K562 (cell line): ENCODE data around the gene CELF4. TPM values are rescaled to one million over a fixed set of nuclear protein-coding genes. Genes with fewer than 3 reads are reported as not detected.

Source experiments
- ATAC-seq: fragments of 200-7000 bp; cut with Tn5 transposase; 3 replicates; pipeline ENCODE4 v1.9.1; 2020; ENCODE audit warnings: moderate library complexity
- BruUV-seq: library from RNA; stranded (reverse); fragments of 400-500 nt; replicated peaks from 2 replicates; lab custom pipeline; 2021; lab: Mats Ljungman, UMichigan
- CTCF ChIA-PET: fragments of 300-600 bp; formaldehyde crosslinking; extraction: SDS; loops from one replicate; lab custom pipeline; 2021; ENCODE audit warnings: low intra/inter-chr PET ratio; lab: Yijun Ruan, JAX
- POLR2A ChIA-PET: fragments of 300-600, 350-650 bp; sonication (Branson Sonifier 250); formaldehyde crosslinking; extraction: SDS; loops from one replicate; lab custom pipeline; 2021; ENCODE audit warnings: antibody characterized with exemption, inconsistent platforms; lab: Yijun Ruan, JAX
- DNase-seq, 4 experiments: peaks; one replicate each; pipeline versions ENCODE4 v3.0.0 to v3.0.0-alpha.2; 2011 to 2018; ENCODE audit warnings: low spot score in 3 of 4, mixed read lengths in 3 of 4; ENCODE audit errors: extremely low read depth in 1 of 4
- FAIRE-seq: peaks from 2 replicates; lab custom pipeline; 2011; peaks lifted over from hg19 to GRCh38; lab: Jason Lieb, UNC
- H2AFZ ChIP-seq: 2 replicates; pipeline ENCODE4 v1.6.0; 2011; ENCODE audit warnings: low read depth, low read length, control low read depth, inconsistent platforms
- H3K27ac ChIP-seq: fragments of 200-600 bp; 3 replicates; pipeline ENCODE4 v1.8.0; 2011; ENCODE audit warnings: low read depth, mild to moderate bottlenecking, control low read depth, inconsistent platforms, low read length, moderate library complexity, mixed read lengths; ENCODE audit errors: extremely low read depth
- H3K27me3 ChIP-seq, 2 experiments: fragments of 300-600 bp in 1 of 2; 2 replicates in 1 of 2; 3 replicates in 1 of 2; pipeline versions ENCODE4 v1.6.0 to v1.8.0; 2011; ENCODE audit warnings: inconsistent platforms in 2 of 2, low read length in 2 of 2, mild to moderate bottlenecking in 1 of 2, mixed read lengths in 1 of 2, moderate library complexity in 1 of 2; ENCODE audit not compliant: control insufficient read depth in 2 of 2, insufficient read depth in 2 of 2
- H3K36me3 ChIP-seq: fragments of 300-600 bp; 3 replicates; pipeline ENCODE4 v1.8.0; 2011; ENCODE audit warnings: mild to moderate bottlenecking, low read length, inconsistent platforms; ENCODE audit not compliant: control insufficient read depth, insufficient read depth
- H3K4me1 ChIP-seq, 2 experiments: fragments of 200-600 bp in 1 of 2; replicated peaks in 1 of 2; 2 replicates in 1 of 2; 3 replicates in 1 of 2; pipeline versions ENCODE4 v1.5.1 to v1.8.0; 2011; ENCODE audit warnings: inconsistent platforms in 2 of 2, low read length in 2 of 2, mild to moderate bottlenecking in 1 of 2, mixed read lengths in 1 of 2, moderate library complexity in 1 of 2; ENCODE audit not compliant: control insufficient read depth in 2 of 2, insufficient read depth in 2 of 2
- H3K4me2 ChIP-seq: 2 replicates; pipeline ENCODE4 v1.6.1; 2011; ENCODE audit warnings: low read length, control low read depth, inconsistent platforms, mixed read lengths; ENCODE audit not compliant: insufficient read depth
- H3K4me3 ChIP-seq: fragments of 200-600 bp; sonication (generic), shearing (Covaris generic); 2 replicates; pipeline ENCODE4 v1.5.1; 2016; ENCODE audit warnings: control low read depth, inconsistent platforms
- H3K79me2 ChIP-seq: fragments of 200-600 bp; 3 replicates; pipeline ENCODE4 v1.8.0; 2011; ENCODE audit warnings: low read length, inconsistent platforms; ENCODE audit not compliant: control insufficient read depth, insufficient read depth
- H3K9ac ChIP-seq, 2 experiments: 2 replicates each; pipeline versions ENCODE4 v1.6.0 to v1.6.1; 2011; ENCODE audit warnings: low read depth in 2 of 2, low read length in 2 of 2, control low read depth in 1 of 2, inconsistent platforms in 1 of 2, mild to moderate bottlenecking in 1 of 2, mixed read lengths in 1 of 2; ENCODE audit not compliant: insufficient read depth in 1 of 2
- H3K9me1 ChIP-seq: one replicate; pipeline ENCODE4 v1.6.0; 2011; ENCODE audit warnings: inconsistent platforms, mild to moderate bottlenecking, low read length, moderate library complexity; ENCODE audit not compliant: control insufficient read depth, insufficient read depth
- H3K9me3 ChIP-seq: replicated peaks from 2 replicates; pipeline ENCODE4 v1.5.1; 2011; ENCODE audit warnings: low read depth, low read length, inconsistent platforms; ENCODE audit not compliant: control insufficient read depth, insufficient read depth
- H4K20me1 ChIP-seq: replicated peaks from 2 replicates; pipeline ENCODE4 v1.6.1; 2011; ENCODE audit warnings: low read length, inconsistent platforms, mixed read lengths; ENCODE audit not compliant: control insufficient read depth, insufficient read depth
- BRD4 ChIP-seq: fragments of 200-600 bp; sonication (generic); IDR thresholded peaks from 2 replicates; pipeline ENCODE4 v1.6.1; 2017; ENCODE audit warnings: inconsistent platforms
- BRF1 ChIP-seq: IDR thresholded peaks from 3 replicates; pipeline ENCODE4 v1.6.1; 2011; ENCODE audit warnings: borderline replicate concordance, mild to moderate bottlenecking; ENCODE audit not compliant: insufficient read length; ENCODE audit errors: extremely low read depth
- IFI16 ChIP-seq: fragments of 250-450 bp; sonication (Bioruptor Pico); IDR thresholded peaks from 2 replicates; pipeline ENCODE4 v2.1.2; 2022; ENCODE audit warnings: mild to moderate bottlenecking, inconsistent platforms
- KLF16 ChIP-seq: IDR thresholded peaks from 2 replicates; pipeline ENCODE4 v1.6.1; 2016; ENCODE audit warnings: antibody characterized with exemption
- SLC30A9 ChIP-seq: fragments of 250-450 bp; sonication (Bioruptor Pico); IDR thresholded peaks from 2 replicates; pipeline ENCODE4 v1.8.0; 2022; ENCODE audit warnings: mild to moderate bottlenecking, moderate library complexity
- SNAPC5 ChIP-seq: fragments of 250-450 bp; sonication (Bioruptor Pico); IDR thresholded peaks from 2 replicates; pipeline ENCODE4 v1.8.0; 2021; ENCODE audit warnings: moderate library complexity, mild to moderate bottlenecking, inconsistent platforms
- TBP ChIP-seq: optimal IDR thresholded peaks from 2 replicates; pipeline ENCODE3; 2011; ENCODE audit warnings: low read depth, low read length, improper control_type of control experiment
- ZBTB5 ChIP-seq: fragments of 450-650 bp; IDR thresholded peaks from 2 replicates; pipeline ENCODE4 v1.6.1; 2017; ENCODE audit warnings: antibody characterized with exemption
- ZC3H8 ChIP-seq: fragments of 450-650 bp; IDR thresholded peaks from 2 replicates; pipeline ENCODE4 v1.6.1; 2017
- ZNF41 ChIP-seq: fragments of 250-450 bp; sonication (Bioruptor Pico); conservative IDR thresholded peaks from 2 replicates; pipeline ENCODE4 v1.4.0; 2020; ENCODE audit warnings: mild to moderate bottlenecking
- ZNF717 ChIP-seq: fragments of 250-450 bp; sonication (Bioruptor Pico); IDR thresholded peaks from 2 replicates; pipeline ENCODE4 v1.5.0; 2021
- WGBS: fragments of 100-300 bp; shearing (Covaris generic); methylation state at CpG from one replicate; pipeline ENCODE4 v1.1.6; 2016; ENCODE audit warnings: low coverage, mixed read lengths; ENCODE audit not compliant: insufficient coverage; ENCODE audit errors: missing lambda C conversion rate; 5-methylcytosine and 5-hydroxymethylcytosine counted together
- in situ Hi-C: fragments of 300-500 bp; cut with MboI; formaldehyde crosslinking; loops from 4 replicates; pipeline ENCODE4 v1.15.0; 2018; ENCODE audit warnings: inconsistent platforms, mixed read lengths
- intact Hi-C: fragments of 100-400 bp; cut with micrococcal nuclease; formaldehyde crosslinking; loops from 2 replicates; pipeline ENCODE4 v1.14.2; 2022
- polyA plus RNA-seq, 8 experiments: library from polyadenylated mRNA; depleted of rRNA in 4 of 8; stranded (reverse) in 5 of 8; unstranded in 3 of 8; fragments of >200 nt; fragmentation: Nextera tagmentation in 2 of 8; fragmentation: Illumina TruSeq in 1 of 8; extraction: Ambion mirVana in 2 of 8; extraction: Trizol in 1 of 8; gene quantifications; 2 replicates each; pipeline versions ENCODE4 v1.2.1 to v1.2.3, GENCODE V29; 2011 to 2014; ENCODE audit warnings: inconsistent platforms in 1 of 8, missing spikeins in 1 of 8
- total RNA-seq, 7 experiments: library from RNA; depleted of rRNA in 6 of 7; stranded (reverse); fragments of >200 nt in 6 of 7; fragmentation: Illumina TruSeq in 2 of 7; extraction: Trizol in 2 of 7; gene quantifications; 2 replicates each; pipeline versions ENCODE4 v1.2.1 to v1.2.3, GENCODE V29; 2011 to 2021; ENCODE audit warnings: low replicate concordance in 1 of 7
- TF ChIP-seq, protein P1 (sequence below): fragments of 450-650 bp; formaldehyde crosslinking; IDR thresholded peaks from 2 replicates; pipeline ENCODE4 v1.4.0; 2020; ENCODE audit warnings: mild to moderate bottlenecking
- TF ChIP-seq, protein P2 (sequence below): fragments of 450-650 bp; formaldehyde crosslinking; IDR thresholded peaks from 2 replicates; pipeline ENCODE4 v1.4.0; 2020; ENCODE audit warnings: mild to moderate bottlenecking, moderate library complexity

CELF4 gene
- total and polyA plus RNA-seq, 9 of the 15 experiments (the other 6 are each of a cell fraction or from before 2014, with no cell fraction given) = 0.04 to 0.24 (median 0.07) TPM; not detected in 3

DNA sequence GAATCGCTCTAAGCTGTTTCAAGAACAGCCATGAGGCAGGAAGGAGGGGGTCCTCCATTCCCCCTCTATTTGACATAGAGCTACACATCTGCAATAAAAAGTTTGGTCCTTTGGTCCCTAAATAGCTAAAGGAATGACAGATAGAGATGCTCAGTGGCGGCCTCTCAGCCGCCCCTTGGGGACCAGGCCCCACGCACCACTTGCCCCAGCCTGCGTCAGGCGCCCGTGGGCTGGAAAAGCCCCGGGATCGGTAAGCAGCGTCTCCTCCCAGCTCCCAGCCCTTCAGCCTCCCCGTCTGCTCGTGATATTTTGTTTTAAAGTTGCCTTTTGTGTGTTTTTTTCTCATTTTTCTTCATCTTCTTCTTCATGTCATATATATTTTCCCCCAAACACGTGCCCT lies 321.0 kb downstream of the CELF4 start:
- Histone ChIP-seq H3K9me3 (no peaks in the 10 kb centered on the region), H3K27me3 (peaks cover 8 to 24% of the 10 kb centered on the region in 2 experiments; a peak in 2 of 5 replicates), H2AFZ (no peak overlapping the region)
- intact Hi-C loops = no loop called here
- no peak for TF ChIP-seq SLC30A9
- no peak for TF ChIP-seq ZC3H8
- TF ChIP-seq ZBTB5 = no peak
- TF ChIP-seq TBP = no peak
- TF ChIP-seq, protein P1, sequence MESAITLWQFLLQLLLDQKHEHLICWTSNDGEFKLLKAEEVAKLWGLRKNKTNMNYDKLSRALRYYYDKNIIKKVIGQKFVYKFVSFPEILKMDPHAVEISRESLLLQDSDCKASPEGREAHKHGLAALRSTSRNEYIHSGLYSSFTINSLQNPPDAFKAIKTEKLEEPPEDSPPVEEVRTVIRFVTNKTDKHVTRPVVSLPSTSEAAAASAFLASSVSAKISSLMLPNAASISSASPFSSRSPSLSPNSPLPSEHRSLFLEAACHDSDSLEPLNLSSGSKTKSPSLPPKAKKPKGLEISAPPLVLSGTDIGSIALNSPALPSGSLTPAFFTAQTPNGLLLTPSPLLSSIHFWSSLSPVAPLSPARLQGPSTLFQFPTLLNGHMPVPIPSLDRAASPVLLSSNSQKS (CRISPR knock-in tag) = no peak
- no peak for TF ChIP-seq BRF1
- no peak for TF ChIP-seq ZNF717 (CRISPR knock-in tag)
- TF ChIP-seq SNAPC5 = no peak
- TF ChIP-seq KLF16 = no peak
- TF ChIP-seq BRD4 = no peak
- TF ChIP-seq ZNF41 (CRISPR knock-in tag) = no peak
- no peak for TF ChIP-seq IFI16
- TF ChIP-seq, protein P2, sequence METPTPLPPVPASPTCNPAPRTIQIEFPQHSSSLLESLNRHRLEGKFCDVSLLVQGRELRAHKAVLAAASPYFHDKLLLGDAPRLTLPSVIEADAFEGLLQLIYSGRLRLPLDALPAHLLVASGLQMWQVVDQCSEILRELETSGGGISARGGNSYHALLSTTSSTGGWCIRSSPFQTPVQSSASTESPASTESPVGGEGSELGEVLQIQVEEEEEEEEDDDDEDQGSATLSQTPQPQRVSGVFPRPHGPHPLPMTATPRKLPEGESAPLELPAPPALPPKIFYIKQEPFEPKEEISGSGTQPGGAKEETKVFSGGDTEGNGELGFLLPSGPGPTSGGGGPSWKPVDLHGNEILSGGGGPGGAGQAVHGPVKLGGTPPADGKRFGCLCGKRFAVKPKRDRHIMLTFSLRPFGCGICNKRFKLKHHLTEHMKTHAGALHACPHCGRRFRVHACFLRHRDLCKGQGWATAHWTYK (CRISPR knock-in tag) = no peak
- TF ChIP-seq, all 486 proteins: peak for 0
- DNase-seq = no peak
- POLR2A ChIA-PET = interaction anchor here (0.5 to 0.9 kb wide), 2 partner anchors 12 to 662 kb away, joined by 3 read pairs; no protein-coding TSS in a partner anchor
- peaks cover 0 to 4% of the 10 kb centered on the region in 2 experiments; a peak in 1 of 5 replicates for H3K4me1 ChIP-seq
- H3K79me2 ChIP-seq = no peaks in the 10 kb centered on the region
- CTCF ChIA-PET = no interaction called here
- no peak overlapping the region for H3K9ac ChIP-seq
- 0 out of 2 replicates have a peak, but pooled peaks cover under 1% of the 10 kb centered on the region for H4K20me1 ChIP-seq
- in situ Hi-C loops = no loop called here
- no peak for ATAC-seq
- H3K36me3 ChIP-seq = no peaks in the 10 kb centered on the region
- FAIRE-seq = no peak
- BruUV-seq = no TSS peak
- no peaks in the 10 kb centered on the region for H3K9me1 ChIP-seq
- no peak overlapping the region for H3K4me2 ChIP-seq
- 2% methylated on average over 13 of the region's 13 CpGs for WGBS
- H3K27ac ChIP-seq = no peak overlapping the region
- H3K4me3 ChIP-seq = no peak overlapping the region
